HG02938 (cell line): ENCODE results near the gene FSIP2.
A peak's percentile ranks its signal among the peaks of the same experiment; 100 is the strongest.

Experiments
- ATAC-seq: cut with Tn5 transposase; IDR thresholded peaks from one replicate; pipeline ENCODE4 v1.9.1; 2021; ENCODE audit warnings: mild to moderate bottlenecking, moderate library complexity; ENCODE audit not compliant: unreplicated experiment

FSIP2 gene

GRCh38 chr2:185738679-185739472 is at the start of gene FSIP2:
Gene FSIP2 (plus strand): TSS chr2:185738804. CDS start chr2:185738895, 91 bp downstream.
- peak; percentile 71 for ATAC-seq

DNA sequence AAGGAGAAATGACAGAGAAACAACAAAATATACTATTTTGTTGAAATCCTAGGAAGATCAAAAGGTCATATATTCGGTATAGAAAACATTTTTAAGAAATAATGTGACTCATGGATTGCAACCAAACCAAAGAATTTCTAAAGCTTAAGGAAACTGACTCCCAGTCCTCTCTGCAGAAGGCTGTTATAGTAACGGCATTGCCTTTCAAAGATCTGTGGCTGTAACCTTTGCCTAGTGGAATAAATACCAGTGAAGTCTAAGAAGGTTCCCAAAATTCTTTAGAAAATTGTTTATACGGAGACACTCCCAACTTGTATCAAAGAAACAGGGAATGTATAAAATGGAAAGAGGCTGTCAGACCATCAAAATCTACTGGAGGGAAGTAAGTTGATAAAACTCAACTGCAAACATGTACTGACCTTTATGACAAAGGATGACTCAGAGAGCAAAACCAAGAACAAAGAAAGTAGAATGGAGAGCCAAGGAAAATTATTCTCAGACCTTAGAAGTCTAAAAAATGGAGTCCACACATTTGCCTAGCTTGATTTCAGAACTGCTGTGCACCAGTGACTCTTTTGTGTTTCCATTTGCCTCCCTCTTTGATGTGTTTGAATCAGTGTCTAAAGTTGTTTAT is 48.6 kb upstream of the FSIP2 start:
- ATAC-seq: no peak

- no peak for ATAC-seq
These were observed 42.8 kb upstream of the FSIP2 start for GRCh38 chr2:185695711-185696235.

DNA sequence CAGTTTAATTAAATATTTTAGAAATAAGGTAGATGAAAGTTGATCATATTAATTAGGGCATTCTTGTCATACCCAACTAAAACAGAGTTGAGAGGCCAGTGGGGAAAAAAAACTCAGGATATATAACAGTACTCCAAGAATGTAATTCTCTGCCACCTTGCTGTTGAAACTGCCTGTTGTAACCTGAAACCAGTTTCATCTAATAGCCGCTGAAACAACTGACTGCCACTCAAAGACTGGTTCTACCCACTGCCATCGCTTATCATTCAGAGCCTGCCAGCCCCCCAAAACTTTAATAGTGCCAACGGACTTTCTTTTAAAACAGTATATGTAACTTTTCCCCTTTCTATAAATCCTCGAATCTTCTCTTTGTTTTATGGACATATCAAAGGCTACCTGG is 37.7 kb upstream of the FSIP2 start:
- ATAC-seq: no peak

DNA sequence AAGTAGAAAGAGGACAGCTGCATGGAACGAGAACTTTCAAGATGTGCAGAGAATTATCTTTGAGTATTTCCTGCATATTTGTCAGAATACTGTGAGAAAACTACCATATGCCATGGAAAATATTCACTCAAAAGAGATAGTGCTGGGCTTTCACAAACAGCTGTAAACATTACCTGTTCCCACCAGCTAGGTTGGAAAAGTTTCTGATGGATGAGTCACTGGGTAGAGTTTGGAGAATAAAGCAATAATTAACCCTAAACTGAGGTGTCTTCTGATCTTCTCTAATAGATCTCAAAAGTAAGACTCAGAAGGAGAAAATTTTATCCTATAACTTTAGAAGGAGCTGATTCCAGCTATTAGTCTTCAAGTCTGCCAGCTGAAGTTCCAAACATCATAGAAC is 3.9 kb upstream of the FSIP2 start:
- no peak for ATAC-seq

- ATAC-seq: no peak
These were observed 2.4 kb upstream of the FSIP2 start for GRCh38 chr2:185736210-185736609.

DNA sequence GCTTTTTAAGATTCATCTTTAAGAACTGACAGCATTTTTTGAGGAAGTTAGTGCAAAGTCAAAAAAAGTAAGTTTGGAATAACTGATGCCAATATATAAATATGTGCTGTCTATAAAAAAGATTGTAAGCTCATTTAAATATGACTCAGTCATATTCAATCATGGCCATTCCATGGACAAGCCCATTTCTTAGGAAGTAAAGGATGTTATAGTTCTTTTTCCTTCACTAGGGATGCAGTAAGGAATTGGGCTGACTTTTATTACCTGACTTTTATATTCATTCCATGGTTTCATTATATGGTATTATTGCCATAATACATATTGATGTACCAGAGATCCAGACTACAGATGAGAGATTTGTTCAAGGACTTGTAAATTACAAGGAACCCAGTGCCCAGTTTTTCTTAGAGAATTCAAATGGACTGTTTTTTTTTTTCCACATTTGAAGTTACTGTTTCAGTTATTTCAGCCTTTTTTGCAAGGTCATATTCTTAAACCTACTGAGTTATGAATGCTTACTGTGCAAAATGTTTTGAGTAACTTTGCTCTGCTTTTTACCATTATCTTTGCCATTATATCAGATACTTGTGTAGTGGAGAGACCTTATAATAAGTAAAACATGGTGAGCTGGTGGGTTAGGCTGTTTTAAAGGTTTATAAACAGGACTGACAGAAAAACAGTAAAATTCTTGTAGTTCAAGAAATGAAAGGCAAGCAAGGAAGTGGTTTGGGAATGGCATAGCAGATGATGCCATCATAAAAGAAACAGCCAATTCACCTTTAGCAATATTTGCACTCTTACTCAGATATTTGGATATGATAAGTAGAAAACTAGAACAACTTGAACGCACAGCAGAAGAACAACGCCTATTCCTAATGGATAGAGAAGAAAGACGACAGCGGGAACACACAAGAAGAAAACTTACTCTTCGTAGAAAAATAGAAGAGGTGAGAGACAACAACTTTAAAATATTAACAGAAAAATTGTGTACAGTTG is 7.6 kb downstream of the FSIP2 start:
- ATAC-seq: no peak

- ATAC-seq: no peak
These were observed 18.8 kb downstream of the FSIP2 start for GRCh38 chr2:185757356-185757755.

- ATAC-seq: no peak
These were observed 32.8 kb downstream of the FSIP2 start for GRCh38 chr2:185771396-185771795.

GRCh38 chr2:185780890-185781289 is 42.3 kb downstream of the FSIP2 start:
- ATAC-seq: no peak

GRCh38 chr2:185782223-185782769 is 43.7 kb downstream of the FSIP2 start:
- no peak for ATAC-seq

DNA sequence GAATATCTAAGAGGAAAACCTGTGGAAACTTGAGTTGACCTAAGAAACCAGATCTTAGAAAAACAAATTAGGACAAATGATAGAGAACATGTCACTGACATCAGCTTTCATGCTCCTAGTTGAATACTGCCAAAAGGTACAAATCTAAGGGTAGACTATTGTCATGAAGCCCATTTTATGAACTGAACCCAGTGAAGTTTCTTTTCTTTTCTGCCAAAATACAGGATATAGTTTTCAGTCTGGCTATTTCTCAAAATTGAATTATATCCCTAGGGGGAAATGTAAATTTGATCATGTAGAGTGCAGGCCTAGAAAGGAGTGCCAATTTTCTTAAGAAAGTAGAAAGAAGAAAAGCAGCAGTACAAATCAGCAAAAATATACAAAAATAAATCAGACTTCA is 46.6 kb downstream of the FSIP2 start:
- no peak for ATAC-seq

DNA sequence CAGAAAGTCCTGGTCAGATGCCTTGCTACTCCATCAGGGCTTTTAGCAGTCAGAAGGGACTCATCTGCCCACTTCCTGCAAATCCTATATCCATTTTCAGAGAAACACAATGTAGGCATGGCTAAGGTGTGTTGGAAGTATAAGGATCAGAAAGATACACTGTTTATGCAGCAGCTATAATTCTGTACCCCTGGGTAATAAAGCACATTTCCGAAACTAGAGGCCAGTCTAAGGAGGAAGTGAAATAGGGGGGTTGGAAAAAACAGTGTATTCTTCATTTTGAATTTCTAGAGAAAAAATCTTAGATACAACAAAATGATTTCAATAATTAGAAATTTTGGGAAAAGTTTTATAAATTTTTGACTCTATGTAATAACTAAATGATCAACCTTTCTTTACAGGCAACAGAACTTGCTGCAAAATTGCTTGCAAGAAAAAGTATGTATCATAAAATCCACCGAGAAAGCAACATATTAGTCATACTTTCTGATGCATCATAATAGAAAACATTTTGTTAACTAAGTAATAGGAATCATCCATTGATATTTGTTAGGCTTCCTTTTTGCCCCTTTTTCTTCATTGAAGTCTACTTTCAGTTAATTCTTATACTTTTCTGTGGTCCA is 47.4 kb downstream of the FSIP2 start:
- ATAC-seq: peak; percentile 83

GRCh38 chr2:185787227-185788145 is 48.9 kb downstream of the FSIP2 start:
- no peak for ATAC-seq

DNA sequence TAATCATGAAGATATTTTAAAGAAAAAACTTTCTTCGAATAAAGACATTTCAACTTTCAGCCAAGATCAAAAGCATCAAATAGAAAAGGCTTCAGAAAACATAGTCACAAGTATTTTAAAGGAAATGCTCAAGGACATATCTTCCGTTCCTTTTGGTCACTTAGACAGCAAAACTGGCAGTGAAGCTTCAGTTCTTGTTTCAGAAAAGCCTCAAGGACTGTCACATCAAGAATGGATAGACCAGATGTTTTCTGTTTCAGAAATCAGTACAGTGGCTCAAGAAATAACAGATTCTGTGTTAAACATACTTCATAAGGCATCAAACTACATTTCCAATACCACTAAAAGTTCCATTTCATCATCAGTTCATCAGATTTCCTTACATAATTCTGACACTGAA is 51.8 kb downstream of the FSIP2 start:
- ATAC-seq: no peak

GRCh38 chr2:185793532-185794345 is 55.1 kb downstream of the FSIP2 start:
- no peak for ATAC-seq

GRCh38 chr2:185796758-185797157 is 58.2 kb downstream of the FSIP2 start:
- no peak for ATAC-seq

- no peak for ATAC-seq
These were observed 64.3 kb downstream of the FSIP2 start for GRCh38 chr2:185802926-185803325.
